ENCODE data around the gene FYB2.

Gene FYB2

DNA sequence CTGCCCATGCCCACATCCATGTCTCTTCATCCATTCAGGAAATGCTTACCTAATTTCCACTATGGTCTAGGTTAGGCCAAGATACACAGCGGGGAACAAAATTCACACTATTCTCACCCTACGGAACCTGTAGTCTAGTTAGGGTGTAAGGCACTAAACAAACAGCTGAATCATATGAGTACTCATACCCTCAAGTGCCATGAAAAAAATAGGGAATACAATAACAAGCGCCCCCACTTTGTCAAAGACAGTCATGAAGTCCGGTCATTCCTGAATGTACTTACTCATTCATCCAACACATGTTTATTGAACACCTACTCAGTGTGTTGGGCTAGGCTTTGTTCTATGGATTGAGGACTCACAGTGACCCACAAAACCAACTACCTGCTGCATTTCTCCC lies 6.2 kb upstream of the FYB2 start:
- Histone ChIP-seq H3K27me3 (peaks cover 14% of the 10 kb centered on the region), H3K27ac (no peak overlapping the region), H3K9me3 (no peaks in the 10 kb centered on the region), H3K4me1 (ENCODE audit: control insufficient read depth in 1 of 2, insufficient read depth in 1 of 2, low read depth in 1 of 2, low read length in 1 of 2) (no peaks in the 10 kb centered on the region), H3K36me3 (no peaks in the 10 kb centered on the region), H3K4me3 (ENCODE audit: low read depth in 1 of 2, low read length in 1 of 2) (no peak overlapping the region)
- TF ChIP-seq, protein P1, sequence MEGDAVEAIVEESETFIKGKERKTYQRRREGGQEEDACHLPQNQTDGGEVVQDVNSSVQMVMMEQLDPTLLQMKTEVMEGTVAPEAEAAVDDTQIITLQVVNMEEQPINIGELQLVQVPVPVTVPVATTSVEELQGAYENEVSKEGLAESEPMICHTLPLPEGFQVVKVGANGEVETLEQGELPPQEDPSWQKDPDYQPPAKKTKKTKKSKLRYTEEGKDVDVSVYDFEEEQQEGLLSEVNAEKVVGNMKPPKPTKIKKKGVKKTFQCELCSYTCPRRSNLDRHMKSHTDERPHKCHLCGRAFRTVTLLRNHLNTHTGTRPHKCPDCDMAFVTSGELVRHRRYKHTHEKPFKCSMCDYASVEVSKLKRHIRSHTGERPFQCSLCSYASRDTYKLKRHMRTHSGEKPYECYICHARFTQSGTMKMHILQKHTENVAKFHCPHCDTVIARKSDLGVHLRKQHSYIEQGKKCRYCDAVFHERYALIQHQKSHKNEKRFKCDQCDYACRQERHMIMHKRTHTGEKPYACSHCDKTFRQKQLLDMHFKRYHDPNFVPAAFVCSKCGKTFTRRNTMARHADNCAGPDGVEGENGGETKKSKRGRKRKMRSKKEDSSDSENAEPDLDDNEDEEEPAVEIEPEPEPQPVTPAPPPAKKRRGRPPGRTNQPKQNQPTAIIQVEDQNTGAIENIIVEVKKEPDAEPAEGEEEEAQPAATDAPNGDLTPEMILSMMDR (IDR thresholded peaks at IDR 0.05) = no peak

DNA sequence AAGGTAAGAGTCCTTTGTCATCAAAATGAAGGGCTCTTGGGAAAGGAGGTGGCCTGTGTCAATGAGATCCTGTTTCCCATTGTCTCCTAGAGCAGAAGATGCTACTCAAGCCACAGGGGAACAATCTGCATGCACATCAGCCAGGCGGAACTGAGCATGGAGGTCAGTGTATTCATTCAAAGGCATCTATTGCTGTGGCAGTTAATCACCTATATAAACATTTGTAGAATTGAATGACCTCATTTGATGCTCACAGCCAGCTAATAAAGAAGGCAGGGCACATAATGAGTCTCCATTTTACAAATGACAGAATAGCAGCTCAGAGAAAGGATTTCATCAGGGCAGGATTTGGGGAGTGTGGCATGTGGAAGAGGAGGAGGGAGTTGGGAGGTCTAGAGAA lies 5.7 kb upstream of the FYB2 start:
- Histone ChIP-seq H3K4me1 (ENCODE audit: control insufficient read depth in 1 of 2, insufficient read depth in 1 of 2, low read depth in 1 of 2, low read length in 1 of 2) (no peaks in the 10 kb centered on the region), H3K27me3 (peaks cover 14% of the 10 kb centered on the region), H3K4me3 (ENCODE audit: low read depth in 1 of 2, low read length in 1 of 2) (no peak overlapping the region), H3K27ac (no peak overlapping the region), H3K36me3 (no peaks in the 10 kb centered on the region), H3K9me3 (no peaks in the 10 kb centered on the region)
- TF ChIP-seq, protein P1 (IDR thresholded peaks at IDR 0.05) = no peak

DNA sequence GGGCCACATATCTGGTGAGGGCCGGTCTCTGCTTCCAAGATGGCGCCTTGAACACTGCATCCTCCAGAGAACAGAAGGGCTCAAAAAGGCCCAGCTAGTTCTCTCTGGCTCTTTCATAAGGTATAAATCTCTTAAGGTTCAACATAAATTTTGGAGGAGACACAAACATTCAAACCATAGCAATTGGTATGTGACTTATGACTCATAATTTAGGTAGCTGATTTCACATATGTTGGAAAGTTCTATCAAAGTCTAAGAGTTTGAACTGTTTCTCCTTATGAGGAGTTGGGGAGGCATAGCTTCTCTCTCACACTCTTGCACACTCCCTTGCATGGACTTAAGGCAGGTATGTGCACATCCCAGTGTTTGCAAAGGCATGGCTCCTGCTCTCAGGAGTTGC lies 5.1 kb upstream of the FYB2 start:
- peaks cover 12% of the 10 kb centered on the region for H3K27me3 ChIP-seq
- no peaks in the 10 kb centered on the region for H3K9me3 ChIP-seq
- H3K4me1 ChIP-seq (ENCODE audit: control insufficient read depth in 1 of 2, insufficient read depth in 1 of 2, low read depth in 1 of 2, low read length in 1 of 2) = no peaks in the 10 kb centered on the region
- no peaks in the 10 kb centered on the region for H3K36me3 ChIP-seq
- TF ChIP-seq, protein P1 (IDR thresholded peaks at IDR 0.05) = no peak
- no peak overlapping the region for H3K27ac ChIP-seq
- H3K4me3 ChIP-seq (ENCODE audit: low read depth in 1 of 2, low read length in 1 of 2) = no peak overlapping the region

DNA sequence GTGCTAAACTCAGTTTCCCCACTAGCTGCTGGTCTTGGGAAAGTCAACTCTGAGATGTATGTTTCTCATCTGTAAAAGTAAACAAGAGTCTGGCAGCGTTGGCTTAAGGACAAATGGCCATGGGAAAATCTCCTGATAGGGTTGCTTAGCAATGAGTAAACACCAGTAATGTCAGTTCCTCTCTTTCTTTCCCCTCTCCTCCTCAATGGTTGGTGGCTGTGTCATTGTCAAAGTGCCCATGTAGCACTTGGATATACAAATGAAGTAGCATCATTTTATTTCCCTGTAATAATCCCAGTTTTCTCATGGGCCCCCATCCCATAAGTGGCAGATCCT lies 2.2 kb upstream of the FYB2 start:
- Histone ChIP-seq H3K4me3 (ENCODE audit: low read depth in 1 of 2, low read length in 1 of 2) (no peak overlapping the region), H3K27me3 (no peaks in the 10 kb centered on the region), H3K9me3 (no peaks in the 10 kb centered on the region), H3K27ac (no peak overlapping the region), H3K36me3 (no peaks in the 10 kb centered on the region), H3K4me1 (ENCODE audit: control insufficient read depth in 1 of 2, insufficient read depth in 1 of 2, low read depth in 1 of 2, low read length in 1 of 2) (no peaks in the 10 kb centered on the region)
- TF ChIP-seq, protein P1 (IDR thresholded peaks at IDR 0.05) = no peak

DNA sequence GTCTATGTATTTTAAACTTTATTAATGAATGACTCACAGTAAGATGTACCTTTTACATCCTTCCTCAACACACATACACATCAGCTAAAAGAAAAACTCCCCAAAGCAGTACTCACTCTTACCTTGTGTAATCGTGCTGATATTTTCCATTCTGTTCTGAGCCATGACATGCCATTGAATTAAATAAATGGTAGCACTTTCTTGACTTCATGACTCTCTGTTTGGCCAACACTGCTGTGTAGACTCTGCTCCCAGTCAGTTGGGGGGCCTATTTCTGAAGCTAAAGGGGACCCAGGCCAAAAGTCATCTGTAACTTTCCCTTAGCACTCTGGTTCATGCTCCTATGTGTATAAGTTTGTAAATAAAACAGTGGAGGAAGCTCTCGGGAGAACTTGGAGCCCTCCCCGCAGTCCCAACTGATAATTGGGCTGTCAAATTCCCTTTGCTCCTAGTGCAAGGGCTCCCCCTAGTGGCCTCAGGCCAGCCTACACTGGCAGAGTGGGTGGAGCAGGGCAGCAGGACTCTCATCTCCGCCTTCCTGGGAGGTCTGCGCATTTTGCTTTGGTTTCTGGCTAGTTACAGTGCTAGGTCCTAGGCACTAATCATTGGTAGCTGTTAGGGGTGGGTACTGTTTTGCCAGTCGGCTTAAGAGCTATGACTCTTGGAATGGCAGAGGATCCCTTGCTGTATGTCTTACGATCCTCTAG lies 1.7 kb upstream of the FYB2 start:
- TF ChIP-seq, protein P1 (IDR thresholded peaks at IDR 0.05) = peak; percentile 67
- Histone ChIP-seq H3K27me3 (no peaks in the 10 kb centered on the region), H3K36me3 (no peaks in the 10 kb centered on the region), H3K9me3 (no peaks in the 10 kb centered on the region), H3K27ac (no peak overlapping the region), H3K4me1 (ENCODE audit: control insufficient read depth in 1 of 2, insufficient read depth in 1 of 2, low read depth in 1 of 2, low read length in 1 of 2) (no peaks in the 10 kb centered on the region), H3K4me3 (ENCODE audit: low read depth in 1 of 2, low read length in 1 of 2) (no peak overlapping the region)
